SK-N-SH treated with all-trans-retinoic acid at 6 μM for 48 hours (cell line): ENCODE results near the gene MYH11.

Source experiments
- ATAC-seq: fragments of 200-7000 bp; cut with Tn5 transposase; 3 replicates; pipeline ENCODE4 v1.9.1; 2020; ENCODE audit warnings: mild to moderate bottlenecking, moderate library complexity
- BACH2 ChIP-seq: fragments of 250-450 bp; sonication (Bioruptor Pico); IDR thresholded peaks from 2 replicates; pipeline ENCODE4 v1.9.0; 2021; ENCODE audit warnings: mild to moderate bottlenecking, borderline replicate concordance
- CREB5 ChIP-seq: fragments of 250-450 bp; sonication (Bioruptor Pico); IDR thresholded peaks from 2 replicates; pipeline ENCODE4 v1.5.1; 2020; ENCODE audit warnings: low read depth, mild to moderate bottlenecking, moderate library complexity
- CSDC2 ChIP-seq: fragments of 250-450 bp; sonication (Bioruptor Pico); IDR thresholded peaks from 2 replicates; pipeline ENCODE4 v1.5.0; 2020; ENCODE audit warnings: mild to moderate bottlenecking, moderate library complexity
- CSRNP3 ChIP-seq: fragments of 250-450 bp; sonication (Bioruptor Pico); IDR thresholded peaks from 2 replicates; pipeline ENCODE4 v1.5.1; 2021; ENCODE audit warnings: mild to moderate bottlenecking, moderate library complexity
- ESRRG ChIP-seq: fragments of 250-450 bp; sonication (Bioruptor Pico); IDR thresholded peaks from 2 replicates; pipeline ENCODE4 v1.6.1; 2021; ENCODE audit warnings: mild to moderate bottlenecking
- GLIS3 ChIP-seq: fragments of 250-450 bp; sonication (Bioruptor Pico); IDR thresholded peaks from 2 replicates; pipeline ENCODE4 v1.5.0; 2020; ENCODE audit warnings: mild to moderate bottlenecking, moderate library complexity
- ISL1 ChIP-seq: fragments of 250-450 bp; sonication (Bioruptor Pico); IDR thresholded peaks from 2 replicates; pipeline ENCODE4 v2.1.2; 2022; ENCODE audit warnings: mild to moderate bottlenecking, moderate library complexity
- OSR1 ChIP-seq: fragments of 250-450 bp; sonication (Bioruptor Pico); IDR thresholded peaks from 2 replicates; pipeline ENCODE4 v1.8.0; 2022; ENCODE audit warnings: moderate library complexity, mild to moderate bottlenecking, inconsistent platforms
- PATZ1 ChIP-seq: fragments of 250-450 bp; sonication (Bioruptor Pico); IDR thresholded peaks from 2 replicates; pipeline ENCODE4 v1.8.0; 2020; ENCODE audit warnings: mild to moderate bottlenecking, moderate library complexity, borderline replicate concordance
- POU6F1 ChIP-seq: fragments of 250-450 bp; sonication (Bioruptor Pico); IDR thresholded peaks from 2 replicates; pipeline ENCODE4 v1.8.0; 2021; ENCODE audit warnings: low read depth, mild to moderate bottlenecking, moderate library complexity, borderline replicate concordance
- PPARA ChIP-seq: fragments of 250-450 bp; sonication (Bioruptor Pico); IDR thresholded peaks from 2 replicates; pipeline ENCODE4 v1.5.0; 2020; ENCODE audit warnings: mild to moderate bottlenecking, borderline replicate concordance
- RARB ChIP-seq: fragments of 250-450 bp; sonication (Bioruptor Pico); IDR thresholded peaks from 2 replicates; pipeline ENCODE4 v1.8.0; 2021; ENCODE audit warnings: mild to moderate bottlenecking, moderate library complexity
- SNAI2 ChIP-seq: fragments of 250-450 bp; sonication (Bioruptor Pico); IDR thresholded peaks from 2 replicates; pipeline ENCODE4 v1.5.0; 2020; ENCODE audit warnings: mild to moderate bottlenecking, moderate library complexity
- TOX ChIP-seq: fragments of 250-450 bp; sonication (Bioruptor Pico); IDR thresholded peaks from 2 replicates; pipeline ENCODE4 v1.8.0; 2021; ENCODE audit warnings: mild to moderate bottlenecking, moderate library complexity, borderline replicate concordance
- ZC3H10 ChIP-seq: fragments of 250-450 bp; sonication (Bioruptor Pico); IDR thresholded peaks from 2 replicates; pipeline ENCODE4 v1.5.1; 2021; ENCODE audit warnings: mild to moderate bottlenecking, moderate library complexity
- ZFP3 ChIP-seq: fragments of 250-450 bp; sonication (Bioruptor Pico); IDR thresholded peaks from 2 replicates; pipeline ENCODE4 v1.5.0; 2020; ENCODE audit warnings: mild to moderate bottlenecking, moderate library complexity
- ZFP30 ChIP-seq: fragments of 450-650 bp; formaldehyde crosslinking; IDR thresholded peaks from 2 replicates; pipeline ENCODE4 v1.5.0; 2022; ENCODE audit warnings: mild to moderate bottlenecking, moderate library complexity

MYH11 gene

GRCh38 chr16:15832241-15832640, 24.6 kb downstream of the MYH11 start:
- TF ChIP-seq TOX (CRISPR knock-in tag): no peak

GRCh38 chr16:15830832-15831451, 25.9 kb downstream of the MYH11 start:
- TF ChIP-seq TOX (CRISPR knock-in tag) (no peak), CSRNP3 (CRISPR knock-in tag) (no peak), POU6F1 (CRISPR knock-in tag) (no peak), SNAI2 (CRISPR knock-in tag) (no peak)
- no peak for ATAC-seq

More at GRCh38 chr16:15832241-15832640, 24.6 kb downstream of the MYH11 start:
- ATAC-seq: no peak

GRCh38 chr16:15829460-15829859, 27.4 kb downstream of the MYH11 start:
- ATAC-seq: no peak
- no peak for TF ChIP-seq BACH2
- TF ChIP-seq RARB: no peak
- TF ChIP-seq PPARA (CRISPR knock-in tag): no peak
- TF ChIP-seq ISL1 (CRISPR knock-in tag): no peak
- TF ChIP-seq OSR1: no peak
- no peak for TF ChIP-seq PATZ1 (CRISPR knock-in tag)
- TF ChIP-seq GLIS3 (CRISPR knock-in tag): no peak
- TF ChIP-seq CREB5: no peak
- no peak for TF ChIP-seq ZFP30 (CRISPR knock-in tag)
- no peak for TF ChIP-seq ZC3H10 (CRISPR knock-in tag)
- no peak for TF ChIP-seq CSDC2 (CRISPR knock-in tag)
- TF ChIP-seq CSRNP3 (CRISPR knock-in tag): no peak
- no peak for TF ChIP-seq ZFP3 (CRISPR knock-in tag)
- no peak for TF ChIP-seq ESRRG (CRISPR knock-in tag)

GRCh38 chr16:15827709-15828343, 29.0 kb downstream of the MYH11 start:
- TF ChIP-seq ISL1 (CRISPR knock-in tag) (no peak), CSRNP3 (CRISPR knock-in tag) (no peak), RARB (no peak)
- TF ChIP-seq, all 23 proteins: peak for 0
- no peak for ATAC-seq
